GM21423 (cell line): ENCODE measurements around the gene IGLL1.
"Not testable (repeated sequence)": the region's sequence is repeated elsewhere in the genome, so short reads cannot be mapped to it uniquely, and the experiment has no call there.

ENCODE experiments used
- ATAC-seq: cut with Tn5 transposase; IDR thresholded peaks from one replicate; pipeline ENCODE4 v1.9.1; 2021; ENCODE audit warnings: mild to moderate bottlenecking, moderate library complexity; ENCODE audit not compliant: unreplicated experiment

The IGLL1 gene

GRCh38 chr22:23565305-23565914 lies 14.7 kb downstream of the IGLL1 start:
- ATAC-seq = no peak

DNA sequence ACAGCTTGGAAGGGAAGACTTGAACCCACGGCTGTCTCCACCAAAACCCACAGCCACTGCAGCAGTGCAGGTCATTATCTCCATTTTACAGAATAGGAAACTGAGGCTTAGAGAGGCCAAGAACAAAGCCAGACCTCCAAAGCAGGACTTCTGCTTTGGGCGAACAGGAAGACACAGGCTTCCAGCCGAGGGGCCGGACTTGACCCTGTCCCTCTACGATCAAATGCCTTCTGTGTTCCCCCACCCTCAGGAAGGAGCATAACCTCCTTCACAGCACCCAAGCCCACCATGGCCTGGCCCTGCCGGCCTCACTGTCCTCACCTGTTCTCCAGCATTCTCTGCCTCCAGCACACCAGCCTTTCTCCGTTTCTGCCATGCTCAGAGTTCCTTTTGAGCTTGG lies 15.8 kb downstream of the IGLL1 start:
- no peak for ATAC-seq

DNA sequence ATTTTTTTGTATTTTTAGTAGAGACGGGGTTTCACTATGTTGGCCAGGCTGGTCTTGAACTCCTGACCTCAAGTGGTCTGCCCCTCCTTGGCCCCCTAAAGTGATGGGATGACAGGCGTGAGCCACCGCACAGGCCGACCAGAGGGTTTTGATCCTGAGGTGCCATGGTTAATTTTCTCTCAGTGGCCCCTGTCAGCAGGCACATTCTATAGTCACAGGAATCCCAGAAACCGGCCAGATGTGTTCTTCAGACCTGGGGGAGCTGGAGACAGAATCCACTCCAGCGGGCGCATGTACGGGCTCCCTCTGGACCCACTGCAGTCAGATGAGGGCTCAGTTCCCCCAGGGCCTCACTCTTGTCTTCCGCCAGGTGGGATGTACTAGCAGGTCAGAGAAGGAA lies 17.0 kb downstream of the IGLL1 start:
- no peak for ATAC-seq

DNA sequence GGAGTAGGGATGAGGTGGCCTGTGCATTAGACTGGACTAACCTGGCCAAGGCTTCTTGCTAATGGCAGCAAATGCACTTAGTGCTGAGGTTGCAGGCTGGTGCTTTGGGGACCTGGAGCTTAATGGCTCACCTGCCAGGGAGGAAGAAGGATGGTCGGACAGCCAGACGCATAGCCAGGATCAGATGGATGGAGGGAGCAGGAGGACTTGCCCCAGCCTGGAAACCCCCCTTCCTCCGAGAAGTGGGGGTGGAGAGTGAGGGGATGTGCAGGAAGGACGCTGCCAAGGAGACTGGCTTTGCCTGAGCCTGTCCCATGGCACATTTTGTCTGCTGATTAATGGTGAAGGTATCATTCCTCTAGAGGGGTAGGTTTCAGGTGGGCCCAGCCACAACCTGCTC lies 17.9 kb downstream of the IGLL1 start:
- ATAC-seq = no peak

DNA sequence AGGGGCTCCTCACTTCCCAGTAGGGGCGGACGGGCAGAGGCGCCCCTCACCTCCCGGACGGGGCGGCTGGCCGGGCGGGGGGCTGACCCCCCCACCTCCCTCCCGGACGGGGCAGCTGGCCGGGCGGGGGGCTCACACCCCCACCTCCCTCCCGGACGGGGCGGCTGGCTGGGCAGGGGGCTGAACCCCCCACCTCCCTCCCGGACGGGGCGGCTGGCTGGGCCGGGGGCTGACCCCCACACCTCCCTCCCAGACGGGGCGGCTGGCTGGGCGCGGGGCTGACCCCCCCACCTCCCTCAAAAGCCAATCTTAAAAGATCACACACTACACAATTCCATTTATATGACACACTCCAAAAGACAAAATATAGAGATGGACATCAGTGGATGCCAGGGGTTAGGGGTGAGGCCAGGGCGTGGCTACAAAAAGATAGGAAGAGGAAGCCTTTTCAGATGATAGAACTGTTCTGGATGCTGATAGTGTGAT lies 19.0 kb downstream of the IGLL1 start:
- not testable (repeated sequence) for ATAC-seq

- not testable (repeated sequence) for ATAC-seq
Observed at GRCh38 chr22:23560215-23560614, 19.9 kb downstream of the IGLL1 start.

DNA sequence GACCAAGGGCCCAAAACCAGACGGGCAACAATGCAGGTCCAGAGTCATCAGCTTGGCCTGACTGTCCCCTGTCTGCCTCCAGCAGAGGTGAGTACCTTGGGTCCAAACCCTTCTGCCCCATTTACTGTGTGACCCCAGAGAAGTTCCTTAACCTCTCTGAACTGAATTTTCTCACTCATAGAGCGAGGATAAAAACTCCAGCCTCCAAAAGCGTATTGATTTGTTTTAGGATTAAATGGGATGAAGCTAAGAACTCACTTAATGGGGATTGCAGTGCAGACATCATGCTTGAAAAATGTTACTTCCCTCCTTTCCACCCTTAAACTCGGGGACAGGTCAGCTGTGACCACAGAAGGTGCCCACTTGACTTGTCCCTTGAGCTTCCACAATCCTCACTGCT lies 22.6 kb downstream of the IGLL1 start:
- ATAC-seq = no peak

GRCh38 chr22:23557036-23557435 lies 23.1 kb downstream of the IGLL1 start:
- no peak for ATAC-seq

DNA sequence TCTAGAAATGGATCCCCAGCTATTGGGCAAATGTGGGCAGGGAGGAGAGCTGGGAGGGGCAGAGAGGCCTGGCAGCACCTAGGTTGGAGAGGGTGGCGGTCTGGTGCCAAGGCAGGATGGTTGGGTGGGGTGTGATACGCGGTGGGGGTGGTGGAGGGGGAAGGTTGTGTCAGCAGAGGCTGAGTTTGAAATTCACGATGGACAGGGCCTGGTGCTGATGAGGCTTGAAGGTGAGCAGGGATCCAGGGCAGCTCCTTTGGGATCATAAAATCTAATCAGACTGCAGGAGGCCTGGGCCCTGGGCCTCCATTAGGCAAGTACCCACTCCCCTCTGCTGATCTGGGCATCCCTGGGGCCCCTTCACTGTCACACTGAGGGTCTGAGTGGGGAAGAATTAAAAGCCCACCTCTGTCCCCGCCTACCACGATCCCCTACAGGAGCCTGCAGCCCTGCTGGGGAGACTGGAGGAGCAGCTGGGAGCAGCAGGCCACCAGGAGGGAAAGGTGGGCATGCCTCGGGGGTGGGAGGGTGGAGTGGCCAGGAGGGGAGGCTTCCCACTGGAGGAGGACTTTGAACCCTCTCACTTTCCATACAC lies 24.0 kb downstream of the IGLL1 start:
- ATAC-seq = no peak

DNA sequence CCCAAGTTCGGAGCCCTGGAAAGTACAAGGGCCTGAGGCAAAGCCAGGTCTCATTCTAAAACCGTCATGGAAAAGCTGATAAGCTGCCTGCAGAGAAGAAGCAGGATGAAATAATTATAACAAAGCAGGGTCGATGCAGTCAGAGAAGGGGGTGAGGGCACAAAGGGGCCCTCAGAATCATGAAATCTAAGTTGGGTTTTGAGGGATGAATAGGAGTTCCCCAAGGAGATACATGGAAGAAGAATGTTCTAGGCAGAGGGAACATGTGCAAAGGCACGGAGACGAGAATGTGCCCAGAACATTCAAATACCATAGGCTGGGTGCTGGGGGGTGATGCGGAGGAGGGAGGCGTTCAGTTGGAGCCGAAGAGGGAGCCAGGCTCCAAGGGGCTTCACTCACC lies 25.0 kb downstream of the IGLL1 start:
- ATAC-seq = no peak

DNA sequence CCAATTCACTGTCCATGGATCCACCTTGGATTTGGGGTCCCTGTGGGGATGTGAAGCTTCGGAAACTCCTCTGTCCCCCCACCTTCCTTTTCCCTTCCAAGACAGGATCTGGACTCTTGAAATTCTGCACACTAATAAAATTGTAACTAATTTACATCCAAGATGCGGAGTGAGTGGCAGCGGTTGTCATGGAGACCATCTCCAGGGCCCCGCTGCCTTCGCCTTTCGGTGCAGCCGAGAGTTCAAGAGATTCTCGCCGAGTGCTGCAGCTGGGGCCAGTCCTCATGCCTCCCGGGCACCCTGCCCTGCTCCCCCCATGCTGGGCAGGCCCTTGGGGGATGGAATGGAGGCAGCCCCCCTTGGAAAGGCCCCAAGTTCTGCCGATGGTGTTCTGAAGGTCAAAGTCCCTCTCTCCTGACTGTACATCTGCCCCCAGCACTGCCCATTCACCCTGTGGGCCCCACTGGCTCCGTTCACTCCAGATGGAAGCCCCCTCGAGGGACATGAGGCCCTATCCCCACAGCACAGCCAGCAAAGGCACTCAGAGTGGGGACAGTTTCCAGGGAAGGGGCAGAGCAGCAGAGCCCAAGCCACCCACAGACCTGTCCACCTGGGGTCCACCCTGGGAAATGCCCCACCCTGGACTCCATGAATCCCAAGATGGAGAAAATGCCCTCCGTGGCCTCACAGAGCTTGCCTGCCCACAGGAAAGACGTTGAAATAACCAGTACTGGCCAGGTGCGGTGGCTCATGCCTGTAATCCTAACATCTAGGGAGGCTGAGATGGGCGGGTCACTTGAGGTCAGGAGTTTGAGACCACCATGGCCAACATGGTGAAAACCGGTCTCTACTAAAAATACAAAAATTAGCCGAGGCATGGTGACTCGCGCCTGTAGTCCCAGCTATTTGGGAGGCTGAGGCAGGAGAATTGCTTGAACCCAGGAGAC lies 25.9 kb downstream of the IGLL1 start:
- no peak for ATAC-seq

GRCh38 chr22:23553438-23553837 lies 26.7 kb downstream of the IGLL1 start:
- no peak for ATAC-seq

GRCh38 chr22:23552573-23552972 lies 27.5 kb downstream of the IGLL1 start:
- ATAC-seq = no peak

- ATAC-seq = no peak
Observed at GRCh38 chr22:23551385-23551784, 28.7 kb downstream of the IGLL1 start.

DNA sequence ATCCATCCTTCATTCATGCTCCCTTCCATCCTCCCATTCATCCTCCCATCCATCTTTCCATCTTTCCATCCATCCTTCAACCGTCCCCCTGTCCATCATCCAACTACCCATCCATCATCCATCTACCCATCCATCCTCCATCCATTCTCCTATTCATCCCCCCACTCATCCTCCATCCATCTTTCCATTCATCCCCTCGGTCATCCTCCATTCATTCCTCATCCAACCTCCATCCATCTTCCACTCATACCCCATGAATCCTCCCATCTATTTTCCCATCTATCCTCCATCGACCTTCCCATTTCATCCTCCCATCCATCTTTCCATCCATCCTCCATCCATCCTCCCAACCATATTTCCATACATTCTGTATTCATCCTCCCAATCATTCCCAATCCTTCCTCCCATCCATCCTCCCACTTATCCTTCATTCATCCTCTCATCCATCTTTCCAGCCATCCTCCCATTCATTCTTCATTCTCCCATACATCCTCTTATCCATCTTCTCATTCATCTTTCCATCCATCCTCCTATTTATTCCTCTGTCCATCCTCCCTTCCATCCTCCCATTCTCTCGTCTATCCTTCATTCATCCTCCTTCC lies 29.9 kb downstream of the IGLL1 start:
- no peak for ATAC-seq

DNA sequence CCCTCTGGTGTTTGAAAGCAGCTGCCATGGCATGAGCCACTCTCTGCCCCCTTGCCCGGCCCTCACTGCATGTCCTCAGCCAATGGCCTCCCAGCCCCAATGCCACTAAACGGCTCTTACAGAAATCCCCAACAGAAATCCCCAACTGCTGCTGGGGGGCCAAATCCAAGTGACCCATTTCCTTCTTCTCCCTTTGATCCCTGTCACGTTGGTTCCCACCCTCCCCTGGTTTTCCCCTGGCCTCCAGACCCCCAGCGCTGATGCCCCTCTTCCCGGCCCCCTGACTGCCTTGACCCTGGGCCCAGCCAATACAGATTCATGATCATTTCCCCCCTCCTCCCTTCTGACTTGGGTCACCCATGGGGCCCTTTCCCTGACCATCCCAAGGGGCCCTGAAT lies 30.9 kb downstream of the IGLL1 start:
- ATAC-seq = no peak

DNA sequence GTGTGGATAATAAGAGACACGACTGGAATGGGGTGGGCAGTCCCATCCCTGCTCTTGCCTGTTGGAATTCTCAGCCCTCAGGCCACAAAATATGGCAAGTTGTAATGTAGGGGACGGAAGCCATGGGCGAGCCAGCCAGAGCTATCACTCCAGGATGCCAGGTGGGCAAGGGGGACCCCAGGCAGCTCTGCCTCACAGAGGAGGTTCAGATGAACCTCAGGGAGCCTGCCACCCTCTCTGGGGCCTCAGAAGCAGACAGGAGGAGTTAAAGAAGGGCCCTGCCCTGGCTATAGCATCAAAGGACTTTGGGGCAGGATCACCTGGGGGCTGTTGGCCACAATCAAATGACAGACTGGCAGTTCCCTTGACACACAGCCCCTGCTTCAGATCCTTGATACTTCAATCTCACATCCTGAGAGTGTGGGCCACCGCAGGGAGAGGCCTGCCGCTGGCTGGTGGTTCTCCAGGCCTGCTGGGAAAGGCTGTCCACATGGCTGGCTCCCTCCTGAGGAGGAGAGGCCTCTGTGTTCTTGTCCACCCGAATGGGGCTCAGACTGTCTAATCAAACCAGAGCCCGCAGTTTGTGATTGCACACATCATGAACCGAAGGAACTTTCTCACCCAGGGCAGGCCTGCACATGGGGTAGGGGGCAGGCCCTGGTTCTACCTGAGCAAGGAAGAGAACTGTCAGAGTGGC lies 31.4 kb downstream of the IGLL1 start:
- ATAC-seq = no peak

DNA sequence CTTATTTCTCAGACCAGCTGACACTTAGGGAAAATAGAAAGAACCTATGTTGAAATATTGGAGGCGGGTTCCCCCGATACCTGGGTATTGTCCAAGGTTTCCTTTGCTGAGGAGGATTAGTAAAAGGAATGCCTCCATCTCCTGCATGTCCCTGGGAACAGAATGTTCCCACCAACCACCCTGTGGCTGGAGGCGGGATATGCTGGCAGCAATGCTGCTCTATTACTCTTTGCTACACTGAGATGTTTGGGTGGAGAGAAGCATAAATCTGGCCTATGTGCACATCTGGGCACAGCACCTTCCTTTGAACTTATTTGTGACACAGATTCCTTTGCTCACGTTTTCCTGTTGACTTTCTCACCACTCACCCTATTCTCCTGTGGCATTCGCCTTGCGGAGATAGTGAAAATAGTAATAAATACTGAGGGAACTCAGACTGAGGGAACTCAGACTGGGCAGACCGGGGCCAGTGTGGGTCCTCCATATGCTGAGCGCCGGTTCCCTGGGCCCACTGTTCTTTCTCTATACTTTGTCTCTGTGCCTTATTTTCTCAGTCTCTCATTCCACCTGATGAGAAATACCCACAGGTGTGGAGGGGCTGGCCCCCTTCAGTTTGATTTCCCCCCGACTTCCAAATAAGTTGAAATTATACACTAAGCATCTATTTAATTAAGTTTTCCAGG lies 32.1 kb downstream of the IGLL1 start:
- no peak for ATAC-seq

GRCh38 chr22:23547382-23547781 lies 32.7 kb downstream of the IGLL1 start:
- not testable (repeated sequence) for ATAC-seq

DNA sequence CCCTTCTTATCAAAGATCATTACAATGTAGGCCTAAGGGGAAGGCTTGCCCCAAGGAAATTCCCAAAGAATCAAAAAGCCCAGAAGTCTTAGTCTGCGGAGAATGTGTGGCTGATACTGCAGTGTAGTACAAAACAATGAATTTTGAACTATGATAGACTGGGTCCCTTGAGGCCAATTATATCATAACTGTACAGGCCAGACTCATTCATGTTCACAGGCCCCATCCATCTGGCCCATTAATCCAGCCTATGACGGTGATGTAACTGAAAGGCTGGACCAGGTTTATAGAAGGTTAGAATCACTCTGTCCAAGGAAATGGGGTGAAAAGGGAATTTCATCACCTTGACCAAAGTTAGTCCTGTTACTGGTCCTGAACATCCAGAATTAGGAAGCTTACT lies 35.2 kb downstream of the IGLL1 start:
- no peak for ATAC-seq
